GM21390 (cell line): Measurements from ENCODE around the gene CALM1.
"Not testable (repeated sequence)": the region's sequence is repeated elsewhere in the genome, so short reads cannot be mapped to it uniquely, and the experiment has no call there.

Source experiments
- ATAC-seq: cut with Tn5 transposase; IDR thresholded peaks from one replicate; pipeline ENCODE4 v1.9.1; 2021; ENCODE audit not compliant: unreplicated experiment

CALM1 gene

GRCh38 chr14:90383126-90383730 is 13.6 kb upstream of the CALM1 start:
- peak; percentile 92 for ATAC-seq

DNA sequence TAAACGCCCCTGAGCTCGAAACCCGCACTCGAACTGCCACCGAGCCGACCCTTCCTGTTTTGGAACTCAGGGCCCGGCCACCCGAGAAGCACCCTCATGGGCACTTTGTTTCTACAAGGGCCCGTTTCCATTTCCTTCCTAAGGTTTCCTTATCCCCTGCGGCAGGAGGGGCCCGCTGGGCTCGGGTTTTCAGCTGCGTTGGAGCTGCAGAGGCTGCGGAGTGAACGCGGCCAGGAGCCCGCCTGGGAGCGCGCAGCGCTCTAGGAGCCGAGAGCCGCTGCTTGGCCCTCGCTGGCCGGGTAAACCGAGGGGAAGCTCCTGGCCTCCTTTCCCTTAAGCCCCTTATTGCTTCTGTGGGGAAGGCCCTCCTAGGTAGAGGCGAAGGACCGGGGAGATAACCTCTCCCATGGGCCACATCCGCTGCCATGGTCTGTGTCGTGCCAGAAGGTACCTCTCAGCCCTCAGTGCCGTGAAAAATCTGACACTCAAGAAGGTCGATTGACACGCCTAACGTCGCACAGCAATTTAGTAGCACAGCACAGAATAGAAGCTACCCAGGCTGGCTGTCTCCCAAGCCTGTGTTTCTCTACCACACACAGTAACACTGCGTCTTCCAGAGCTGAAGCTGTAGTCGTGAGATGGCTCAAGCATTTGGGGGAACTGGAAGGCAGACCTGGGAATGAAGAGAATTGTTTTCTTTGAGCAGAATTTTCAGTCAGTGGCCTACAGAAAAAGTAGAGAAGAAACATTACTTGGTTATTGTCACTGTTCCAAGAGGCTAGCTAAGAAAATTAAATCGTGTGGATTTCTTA is 12.9 kb upstream of the CALM1 start:
- ATAC-seq = peak; percentile 14

DNA sequence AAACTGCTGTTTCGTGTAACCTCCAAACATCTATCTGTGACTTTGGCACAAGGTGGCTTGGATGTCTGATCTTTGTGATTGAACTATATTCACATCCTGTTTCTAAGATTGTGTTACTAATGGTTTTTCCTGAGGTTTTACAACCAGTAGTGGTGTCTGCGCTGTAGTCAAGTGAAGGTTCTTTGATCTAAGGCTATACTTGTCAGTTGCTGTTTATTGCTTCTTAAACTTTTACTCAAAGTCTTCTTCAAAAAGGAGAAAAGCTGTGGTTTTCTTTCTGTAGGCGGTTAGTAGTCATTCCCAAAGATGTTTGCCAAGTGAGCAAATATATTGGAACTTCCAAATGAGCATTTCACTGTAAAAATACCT is 12.3 kb upstream of the CALM1 start:
- ATAC-seq = no peak

GRCh38 chr14:90386321-90386720 is 10.5 kb upstream of the CALM1 start:
- no peak for ATAC-seq

GRCh38 chr14:90387206-90387760 is 9.5 kb upstream of the CALM1 start:
- ATAC-seq = no peak

GRCh38 chr14:90388437-90388836 is 8.4 kb upstream of the CALM1 start:
- ATAC-seq = no peak

DNA sequence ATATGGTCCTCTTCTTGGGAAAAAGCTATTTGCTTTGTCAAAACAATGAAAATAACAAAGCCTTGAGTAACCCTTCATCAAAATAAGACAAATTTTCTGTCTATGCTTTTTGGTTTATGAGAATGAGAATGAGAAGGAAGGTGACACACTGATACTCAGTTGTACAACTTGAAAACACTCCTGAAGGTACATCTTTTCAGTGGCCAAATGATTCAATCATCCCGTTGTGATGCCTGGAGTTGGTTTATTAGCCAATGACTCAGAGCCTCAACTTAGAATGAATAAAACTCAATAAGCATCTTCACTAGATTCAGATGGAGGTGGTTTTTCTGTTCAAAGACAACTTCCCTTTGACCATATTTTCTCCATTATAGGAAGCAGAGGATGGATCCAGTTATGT is 7.8 kb upstream of the CALM1 start:
- ATAC-seq = no peak

- ATAC-seq = no peak
These were observed 2.9 kb upstream of the CALM1 start for GRCh38 chr14:90393966-90394365.

DNA sequence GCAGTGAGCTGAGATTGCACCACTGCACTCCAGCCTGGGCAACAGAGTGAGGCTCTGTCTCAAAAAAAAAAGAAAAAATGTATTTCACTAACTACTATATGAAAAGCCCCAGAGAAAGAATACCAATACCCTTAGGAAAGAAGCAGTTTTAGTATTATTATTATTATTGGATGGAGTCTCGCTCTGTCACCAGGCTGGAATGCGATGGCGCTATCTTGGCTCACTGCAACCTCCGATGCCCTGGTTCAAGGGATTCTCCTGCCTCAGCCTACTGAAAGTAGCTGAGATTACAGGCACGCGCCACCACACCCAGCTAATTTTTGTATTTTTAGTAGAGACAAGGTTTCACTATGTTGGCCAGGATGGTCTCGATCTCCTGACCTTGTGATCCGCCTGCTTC is 2.0 kb upstream of the CALM1 start:
- ATAC-seq = not testable (repeated sequence)

GRCh38 chr14:90397425-90398314 is 841 bp downstream of the CALM1 start:
- ATAC-seq = peak; percentile 29

GRCh38 chr14:90398315-90398839 is 1.5 kb downstream of the CALM1 start:
- peak; percentile 17 for ATAC-seq

DNA sequence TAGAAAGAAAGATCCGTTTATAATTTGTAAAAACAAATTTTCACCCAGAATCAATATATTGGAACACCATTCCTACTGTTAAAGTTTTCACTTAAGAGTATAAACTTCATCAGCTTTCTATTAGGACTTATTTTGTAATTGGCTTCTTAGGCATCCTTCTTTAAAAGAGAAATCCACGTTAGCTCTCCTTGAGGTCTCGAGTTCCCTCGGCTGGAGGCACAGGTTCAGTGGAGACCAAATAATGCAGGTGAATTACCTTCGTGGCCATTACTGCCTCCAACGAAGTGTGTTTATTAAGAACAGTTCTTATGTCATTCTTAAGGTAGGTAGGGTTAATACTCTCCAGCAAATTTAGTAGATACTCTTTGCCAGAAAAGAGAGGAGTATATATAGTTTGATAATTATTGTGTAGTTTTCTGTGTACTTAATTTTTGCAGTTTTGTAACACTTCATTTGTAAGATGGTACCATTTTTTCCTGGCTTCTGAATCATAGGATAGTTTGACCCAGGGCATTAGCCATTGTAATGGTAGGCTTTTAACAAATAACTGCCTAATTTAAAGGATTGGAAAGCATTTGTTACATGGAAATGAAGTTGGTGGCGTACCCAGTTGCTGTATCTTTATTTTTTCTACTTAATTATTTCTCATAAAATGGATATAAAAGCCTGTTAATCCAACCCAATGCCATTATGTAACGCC is 2.2 kb downstream of the CALM1 start:
- no peak for ATAC-seq

GRCh38 chr14:90399541-90400444 is 3.0 kb downstream of the CALM1 start:
- peak; percentile 42 for ATAC-seq

- no peak for ATAC-seq
These were observed 4.2 kb downstream of the CALM1 start for GRCh38 chr14:90400904-90401561.

GRCh38 chr14:90402016-90402415 is 5.2 kb downstream of the CALM1 start:
- no peak for ATAC-seq

DNA sequence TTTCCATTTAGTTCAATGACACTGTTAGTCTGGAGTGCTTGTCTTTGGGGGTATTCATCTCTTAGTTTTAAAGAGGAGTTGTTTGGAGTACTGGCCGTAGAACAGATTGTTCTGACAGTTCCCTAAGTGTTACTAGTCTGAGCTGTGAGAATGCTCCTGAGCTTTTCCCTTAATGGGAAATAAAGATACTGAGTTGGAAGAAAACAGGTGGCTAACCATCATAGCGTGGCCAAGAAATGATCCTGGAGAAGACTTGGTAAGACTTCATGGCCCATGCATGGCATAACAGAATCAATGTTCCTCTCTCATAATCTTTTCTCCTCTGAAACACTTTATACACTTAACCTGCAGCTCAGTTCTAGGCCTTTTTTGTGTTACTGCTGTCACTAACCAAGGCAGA is 6.2 kb downstream of the CALM1 start:
- no peak for ATAC-seq

- ATAC-seq = no peak
These were observed 8.3 kb downstream of the CALM1 start for GRCh38 chr14:90405101-90405500.

- no peak for ATAC-seq
These were observed 8.9 kb downstream of the CALM1 start for GRCh38 chr14:90405755-90406154.

DNA sequence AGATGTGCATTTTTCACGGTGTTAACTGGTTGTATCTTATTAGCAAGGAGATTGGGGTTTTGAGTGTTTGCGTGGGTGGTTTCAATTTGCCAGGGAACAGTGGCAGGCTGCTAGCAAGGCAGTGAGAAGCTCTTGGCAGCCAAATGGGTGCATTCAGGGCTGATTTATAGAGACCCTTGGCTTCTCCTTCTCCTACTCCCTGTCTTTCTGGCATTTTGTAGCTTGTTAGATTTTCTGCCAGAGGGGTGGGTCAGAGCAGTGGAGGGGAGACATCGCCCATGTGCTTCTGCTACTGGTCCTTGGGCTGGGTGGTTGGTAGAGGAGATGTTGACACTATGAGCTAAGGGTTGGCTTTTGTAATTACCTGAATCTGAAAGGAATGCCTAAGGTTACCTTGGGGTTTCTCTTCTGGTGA is 9.6 kb downstream of the CALM1 start:
- no peak for ATAC-seq
